Activated CD4-positive, alpha-beta T cell treated with anti-CD3 and anti-CD28 coated beads, Interleukin-2, amount 10 ng/mL, durations not matched to agents 24 days and 14 days (primary cell): ENCODE measurements around the gene PAQR5. TPM values are rescaled to one million over a fixed set of nuclear protein-coding genes. Genes with fewer than 3 reads are reported as not detected.
"Not testable (repeated sequence)": the region's sequence is repeated elsewhere in the genome, so short reads cannot be mapped to it uniquely, and the experiment has no call there.

Experiments used
- DNase-seq: peaks from one replicate; pipeline ENCODE4 v3.0.0; 2022
- H3K27ac Mint-ChIP-seq: one replicate; pipeline ENCODE4 v1.8.0; 2022; ENCODE audit warnings: mild to moderate bottlenecking, mixed read lengths
- H3K27me3 Mint-ChIP-seq: one replicate; pipeline ENCODE4 v1.8.0; 2022; ENCODE audit warnings: mixed read lengths
- H3K36me3 Mint-ChIP-seq: one replicate; pipeline ENCODE4 v1.8.0; 2022; ENCODE audit warnings: low read depth, mild to moderate bottlenecking, mixed read lengths
- H3K4me1 Mint-ChIP-seq: one replicate; pipeline ENCODE4 v1.8.0; 2021; ENCODE audit warnings: mixed read lengths
- H3K4me3 Mint-ChIP-seq: one replicate; pipeline ENCODE4 v1.8.0; 2022; ENCODE audit warnings: mild to moderate bottlenecking, moderate library complexity, mixed read lengths
- H3K9me3 Mint-ChIP-seq: one replicate; pipeline ENCODE4 v1.8.0; 2021; ENCODE audit warnings: mixed read lengths
- intact Hi-C: fragments of 100-400 bp; cut with micrococcal nuclease; formaldehyde crosslinking; loops from one replicate; pipeline ENCODE4 v1.15.1; 2023
- total RNA-seq: library from RNA; stranded (reverse); gene quantifications from 2 replicates; pipeline ENCODE4 v1.2.3, GENCODE V29; 2022

PAQR5 gene
- total RNA-seq, 1 donor from 2014 or later = not detected

DNA sequence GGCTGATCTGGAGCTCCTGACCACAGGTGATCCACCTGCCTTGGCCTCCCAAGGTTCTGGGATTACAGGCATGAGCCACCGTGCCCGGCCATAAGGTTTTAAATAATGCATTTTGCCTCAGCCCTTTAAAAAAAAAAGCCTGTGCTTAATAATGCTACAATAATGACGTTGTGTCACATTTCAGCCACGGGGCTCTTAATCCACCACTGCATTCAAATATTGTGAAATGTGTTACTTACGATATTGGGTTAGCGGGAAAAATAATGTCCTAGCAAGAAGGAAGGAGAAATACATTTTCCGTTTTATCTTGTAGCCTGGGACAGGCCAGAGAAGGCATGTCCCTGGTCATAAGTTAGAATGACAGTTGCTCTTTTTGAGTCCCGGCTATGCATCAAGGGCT is 17.6 kb downstream of the PAQR5 start:
- peaks cover 9% of the 10 kb centered on the region for H3K4me1 Mint-ChIP-seq
- no peaks in the 10 kb centered on the region for H3K36me3 Mint-ChIP-seq
- H3K27me3 Mint-ChIP-seq = peaks cover 5% of the 10 kb centered on the region
- H3K4me3 Mint-ChIP-seq = no peak overlapping the region
- intact Hi-C loops = no loop called here
- no peak overlapping the region for H3K27ac Mint-ChIP-seq
- DNase-seq = no peak
- H3K9me3 Mint-ChIP-seq = no peaks in the 10 kb centered on the region

DNA sequence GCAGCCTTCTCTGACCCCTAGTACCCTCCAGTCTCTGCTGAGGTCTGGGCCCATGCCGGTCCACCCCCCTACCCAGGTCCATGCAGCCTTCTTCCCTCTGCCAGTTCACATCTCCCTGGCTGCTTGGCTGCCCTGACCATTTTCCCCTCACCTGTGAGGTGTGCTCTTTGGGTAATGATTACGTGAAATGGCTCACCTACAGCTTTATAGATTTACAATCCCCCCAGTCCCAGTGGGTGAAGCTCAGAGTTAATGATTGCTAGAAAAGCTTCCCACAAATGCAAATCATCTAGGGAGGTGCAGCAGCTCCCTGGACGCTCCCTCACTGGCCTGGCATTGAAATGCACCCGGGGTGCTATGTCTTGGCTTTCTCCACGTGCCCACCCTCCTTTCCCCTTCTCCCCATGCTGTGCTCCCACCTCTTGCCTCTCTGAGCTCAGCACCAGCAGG is 18.7 kb downstream of the PAQR5 start:
- no peak overlapping the region for H3K4me3 Mint-ChIP-seq
- H3K27ac Mint-ChIP-seq = no peak overlapping the region
- no peaks in the 10 kb centered on the region for H3K36me3 Mint-ChIP-seq
- H3K27me3 Mint-ChIP-seq = peaks cover 2% of the 10 kb centered on the region
- no peaks in the 10 kb centered on the region for H3K9me3 Mint-ChIP-seq
- no peak for DNase-seq
- peaks cover 10% of the 10 kb centered on the region for H3K4me1 Mint-ChIP-seq
- intact Hi-C loops = no loop called here

DNA sequence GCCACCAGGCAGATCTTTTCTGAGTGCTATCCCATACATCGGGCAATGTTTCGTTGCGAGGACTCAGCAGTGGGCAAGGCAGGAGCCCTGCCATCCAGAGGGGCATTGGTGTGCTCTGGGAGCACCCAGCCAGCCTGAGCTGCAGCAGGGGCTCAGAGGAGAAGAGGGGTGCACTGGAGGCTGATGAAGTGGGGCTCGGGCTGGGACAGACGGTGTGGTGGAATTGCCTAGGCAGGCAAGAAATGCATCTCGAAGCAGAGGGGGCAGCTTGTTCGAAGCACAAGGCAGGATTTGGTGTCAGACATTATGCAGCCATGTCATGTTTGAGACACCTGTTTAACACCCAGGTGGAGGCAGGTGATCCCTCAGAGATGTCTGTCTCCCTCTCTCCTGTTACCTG is 19.3 kb downstream of the PAQR5 start:
- no peak for DNase-seq
- H3K36me3 Mint-ChIP-seq = no peaks in the 10 kb centered on the region
- intact Hi-C loops = no loop called here
- H3K4me1 Mint-ChIP-seq = peaks cover 10% of the 10 kb centered on the region
- no peak overlapping the region for H3K4me3 Mint-ChIP-seq
- H3K27ac Mint-ChIP-seq = no peak overlapping the region
- H3K9me3 Mint-ChIP-seq = no peaks in the 10 kb centered on the region
- H3K27me3 Mint-ChIP-seq = peaks cover 4% of the 10 kb centered on the region

DNA sequence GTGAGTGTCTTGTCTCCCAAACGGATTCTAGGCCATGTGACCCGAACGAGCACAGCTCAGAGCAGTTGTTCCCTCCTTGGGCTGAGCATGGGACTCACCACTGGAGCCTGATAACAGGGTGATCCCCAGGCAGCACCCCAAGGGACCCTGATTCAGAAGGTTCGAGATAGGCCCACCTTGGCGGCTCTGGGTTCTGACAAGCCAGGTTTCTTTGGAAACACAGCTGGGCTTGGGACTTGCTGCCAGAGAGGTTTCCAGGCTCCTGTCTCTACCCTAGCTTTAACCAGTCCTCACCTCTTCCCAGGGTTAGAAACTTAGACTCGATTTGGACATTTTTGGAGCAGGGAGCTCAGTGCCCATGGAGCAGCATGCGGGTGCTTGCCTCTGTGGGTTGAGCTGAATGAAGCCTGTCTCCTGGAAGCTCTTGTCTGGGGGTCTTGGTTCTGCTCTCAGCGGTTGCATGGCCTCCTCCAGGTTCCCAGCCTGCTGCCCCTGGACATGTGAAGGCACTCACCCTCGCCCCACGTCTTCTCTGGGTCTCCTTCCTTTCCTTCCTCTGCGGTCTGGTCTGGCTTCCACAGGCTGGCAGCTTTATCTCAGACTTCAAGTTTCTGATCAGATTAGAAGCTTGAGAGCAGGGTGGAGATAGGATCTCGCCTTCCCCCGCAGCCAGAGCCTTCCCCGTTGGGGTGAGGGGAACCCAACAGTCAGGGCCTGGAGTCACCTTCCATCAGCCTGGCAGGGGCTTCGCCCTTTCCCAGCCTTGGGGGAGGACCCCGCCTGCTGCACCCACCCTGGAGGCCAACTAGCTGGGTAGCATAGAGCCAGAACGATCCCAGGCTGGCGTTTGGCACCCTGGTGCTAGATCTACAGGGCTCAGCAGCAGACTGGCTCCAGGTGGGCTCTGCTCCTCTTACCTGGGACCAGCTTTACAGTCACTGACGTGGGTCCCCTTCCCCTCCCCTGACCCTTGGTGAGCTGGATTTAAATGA is 21.0 kb downstream of the PAQR5 start:
- Mint-ChIP-seq H3K4me3 (no peak overlapping the region), H3K27ac (no peak overlapping the region), H3K9me3 (no peaks in the 10 kb centered on the region), H3K36me3 (no peaks in the 10 kb centered on the region), H3K27me3 (peaks cover 4% of the 10 kb centered on the region), H3K4me1 (peaks cover 10% of the 10 kb centered on the region)
- intact Hi-C loops = no loop called here
- DNase-seq = no peak

DNA sequence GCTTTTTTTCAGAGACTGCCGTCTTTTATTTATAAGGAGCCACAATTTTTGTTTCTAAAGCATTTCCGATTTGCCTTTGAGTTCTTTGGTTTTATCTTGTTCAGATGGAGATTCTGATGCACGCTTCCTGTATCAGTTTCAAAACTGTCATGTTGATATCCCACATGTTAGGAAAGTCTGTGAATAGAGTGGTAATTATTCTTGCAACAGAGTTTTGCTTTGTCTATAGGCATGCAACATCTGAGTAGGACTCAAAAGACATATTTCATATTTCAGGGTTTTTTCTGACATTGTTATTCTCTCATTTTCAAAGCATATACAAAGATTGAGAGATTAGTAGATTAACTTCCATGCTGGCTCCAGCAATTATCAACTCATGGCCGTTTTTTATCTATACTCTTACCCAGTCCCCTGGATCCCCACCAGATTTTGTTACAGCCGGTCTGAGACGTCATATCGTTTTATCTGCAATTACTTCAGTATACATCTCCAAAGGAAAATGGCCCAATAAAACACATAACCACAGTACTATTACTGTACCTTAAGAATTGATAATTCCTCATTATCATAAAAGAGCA is 22.4 kb downstream of the PAQR5 start:
- peaks cover 10% of the 10 kb centered on the region for H3K4me1 Mint-ChIP-seq
- peak overlapping the region; percentile 34 for H3K27ac Mint-ChIP-seq
- no peak for DNase-seq
- no peaks in the 10 kb centered on the region for H3K9me3 Mint-ChIP-seq
- H3K4me3 Mint-ChIP-seq = no peak overlapping the region
- H3K36me3 Mint-ChIP-seq = no peaks in the 10 kb centered on the region
- peaks cover 4% of the 10 kb centered on the region for H3K27me3 Mint-ChIP-seq
- intact Hi-C loops = no loop called here

DNA sequence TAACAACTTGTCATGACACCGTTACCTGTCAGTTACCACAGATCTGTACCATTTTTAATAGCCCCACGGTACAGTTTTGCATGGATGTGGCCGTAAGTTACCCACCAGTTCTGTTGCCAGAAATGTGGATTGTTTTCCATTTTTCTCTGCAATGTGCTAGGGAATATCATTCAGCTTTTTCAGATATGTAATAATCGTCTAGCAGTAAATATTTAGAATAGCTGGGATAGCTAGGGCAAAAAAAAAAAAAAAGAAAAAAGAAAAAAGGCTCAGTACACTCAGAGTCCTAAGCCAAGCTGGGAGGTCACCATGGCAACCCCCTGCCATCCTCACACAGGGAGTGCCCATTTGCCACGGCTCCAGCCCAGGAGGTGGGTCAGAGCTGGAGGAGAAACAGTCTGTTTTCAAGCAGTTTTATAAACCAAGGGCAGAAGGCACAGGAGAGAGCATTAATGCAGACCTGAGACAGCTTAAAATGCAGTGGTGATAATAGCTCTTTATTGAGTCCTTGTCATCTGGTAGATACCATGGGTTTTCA is 25.2 kb downstream of the PAQR5 start:
- no peak overlapping the region for H3K27ac Mint-ChIP-seq
- H3K27me3 Mint-ChIP-seq = peaks cover 7% of the 10 kb centered on the region
- no peak for DNase-seq
- intact Hi-C loops = no loop called here
- H3K36me3 Mint-ChIP-seq = no peaks in the 10 kb centered on the region
- no peaks in the 10 kb centered on the region for H3K9me3 Mint-ChIP-seq
- H3K4me1 Mint-ChIP-seq = peaks cover 10% of the 10 kb centered on the region
- no peak overlapping the region for H3K4me3 Mint-ChIP-seq

DNA sequence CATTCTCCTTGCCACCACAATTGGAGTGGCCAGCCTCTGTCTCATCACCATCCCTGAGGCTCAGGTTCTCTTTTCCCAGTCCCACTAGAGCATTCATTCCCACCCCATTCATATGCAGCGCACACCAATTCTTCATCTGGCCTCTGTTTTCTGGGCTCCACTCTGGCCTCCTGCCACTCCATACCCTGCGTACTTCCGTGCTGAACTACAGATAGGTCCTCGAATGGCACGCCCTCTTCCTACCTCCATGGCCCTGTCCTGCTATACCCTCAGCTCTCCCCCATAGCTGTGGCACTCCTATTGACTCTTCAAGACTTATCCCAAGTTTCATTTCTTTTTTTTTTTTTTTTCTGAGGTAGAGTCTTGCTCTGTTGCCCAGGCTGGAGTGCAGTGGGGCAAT is 25.9 kb downstream of the PAQR5 start:
- intact Hi-C loops = no loop called here
- H3K4me3 Mint-ChIP-seq = no peak overlapping the region
- H3K27me3 Mint-ChIP-seq = peaks cover 7% of the 10 kb centered on the region

DNA sequence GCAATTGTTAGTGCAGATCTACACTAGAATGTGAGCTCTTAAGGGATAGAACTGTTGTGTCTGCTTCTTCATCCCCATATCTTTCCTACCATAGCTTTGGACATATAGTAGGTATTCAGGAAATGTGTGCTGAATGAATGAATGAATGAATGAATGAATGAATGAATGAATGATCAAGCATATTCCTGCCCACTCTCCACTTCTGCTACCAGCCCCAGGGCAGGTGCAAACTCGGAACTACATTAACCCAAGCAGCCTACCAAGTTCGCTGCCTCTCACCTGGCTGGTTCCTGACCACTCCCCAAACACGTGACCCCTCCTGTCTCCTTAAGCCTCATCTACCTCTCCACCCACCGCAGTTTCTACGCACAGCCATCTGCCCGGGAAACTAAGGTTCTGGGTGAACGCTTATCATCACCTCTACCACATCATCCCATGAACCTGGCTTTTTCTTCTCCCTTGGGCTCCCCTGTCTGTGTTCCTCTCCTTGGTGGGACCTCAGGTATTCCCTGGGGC is 26.8 kb downstream of the PAQR5 start:
- H3K9me3 Mint-ChIP-seq = no peaks in the 10 kb centered on the region
- no peak overlapping the region for H3K4me3 Mint-ChIP-seq
- peaks cover 8% of the 10 kb centered on the region for H3K4me1 Mint-ChIP-seq
- H3K27me3 Mint-ChIP-seq = peaks cover 10% of the 10 kb centered on the region
- no peaks in the 10 kb centered on the region for H3K36me3 Mint-ChIP-seq
- DNase-seq = no peak
- intact Hi-C loops = no loop called here
- H3K27ac Mint-ChIP-seq = no peak overlapping the region

More for the DNA sequence above, 25.9 kb downstream of the PAQR5 start:
- no peak for DNase-seq
- no peaks in the 10 kb centered on the region for H3K36me3 Mint-ChIP-seq
- H3K9me3 Mint-ChIP-seq = no peaks in the 10 kb centered on the region
- peaks cover 10% of the 10 kb centered on the region for H3K4me1 Mint-ChIP-seq
- H3K27ac Mint-ChIP-seq = no peak overlapping the region

DNA sequence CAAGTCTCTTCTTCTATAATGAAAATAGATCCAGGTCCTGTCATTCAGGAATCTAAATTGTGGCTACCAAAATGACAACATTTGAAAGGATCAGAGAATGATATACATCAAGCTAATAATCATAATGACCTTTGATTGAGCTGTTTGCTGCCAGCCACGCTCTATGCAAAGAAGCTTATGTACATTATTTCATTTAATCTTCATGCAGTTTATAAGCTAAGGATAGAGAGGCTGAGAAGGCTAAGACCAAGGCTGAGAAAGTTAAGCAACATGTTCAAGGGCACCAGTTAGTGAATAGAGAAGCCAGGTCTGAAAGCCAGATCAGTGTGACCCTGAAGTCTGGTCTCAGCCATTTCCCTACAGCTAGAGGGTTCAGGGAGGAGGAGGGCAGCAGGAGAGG is 29.4 kb downstream of the PAQR5 start:
- no peaks in the 10 kb centered on the region for H3K4me1 Mint-ChIP-seq
- no peak overlapping the region for H3K27ac Mint-ChIP-seq
- H3K9me3 Mint-ChIP-seq = no peaks in the 10 kb centered on the region
- DNase-seq = no peak
- no peaks in the 10 kb centered on the region for H3K36me3 Mint-ChIP-seq
- no peak overlapping the region for H3K4me3 Mint-ChIP-seq
- intact Hi-C loops = no loop called here
- H3K27me3 Mint-ChIP-seq = peaks cover 10% of the 10 kb centered on the region

DNA sequence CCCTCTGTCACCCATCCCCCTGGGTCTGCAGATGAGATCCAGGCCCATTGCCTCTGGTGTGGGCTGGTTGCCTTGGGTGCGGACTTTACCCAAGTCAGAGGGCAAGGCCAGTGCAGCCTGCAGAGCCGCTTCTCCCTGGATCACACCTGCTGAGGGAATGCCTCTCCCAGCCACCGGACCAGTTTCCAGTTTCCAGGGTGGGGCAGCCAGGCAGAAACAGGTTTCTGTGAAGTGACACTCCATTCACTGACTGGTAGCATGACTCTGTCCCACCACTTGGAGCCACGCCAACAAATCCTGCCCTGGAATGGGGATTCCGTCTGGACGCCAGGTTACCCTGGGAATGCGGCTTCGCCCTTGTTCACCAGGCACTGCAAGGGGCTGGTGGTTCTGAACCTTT is 30.0 kb downstream of the PAQR5 start:
- no peak overlapping the region for H3K27ac Mint-ChIP-seq
- no peaks in the 10 kb centered on the region for H3K9me3 Mint-ChIP-seq
- intact Hi-C loops = no loop called here
- H3K4me3 Mint-ChIP-seq = no peak overlapping the region
- H3K4me1 Mint-ChIP-seq = no peaks in the 10 kb centered on the region
- no peak for DNase-seq
- H3K27me3 Mint-ChIP-seq = peaks cover 12% of the 10 kb centered on the region
- H3K36me3 Mint-ChIP-seq = no peaks in the 10 kb centered on the region

DNA sequence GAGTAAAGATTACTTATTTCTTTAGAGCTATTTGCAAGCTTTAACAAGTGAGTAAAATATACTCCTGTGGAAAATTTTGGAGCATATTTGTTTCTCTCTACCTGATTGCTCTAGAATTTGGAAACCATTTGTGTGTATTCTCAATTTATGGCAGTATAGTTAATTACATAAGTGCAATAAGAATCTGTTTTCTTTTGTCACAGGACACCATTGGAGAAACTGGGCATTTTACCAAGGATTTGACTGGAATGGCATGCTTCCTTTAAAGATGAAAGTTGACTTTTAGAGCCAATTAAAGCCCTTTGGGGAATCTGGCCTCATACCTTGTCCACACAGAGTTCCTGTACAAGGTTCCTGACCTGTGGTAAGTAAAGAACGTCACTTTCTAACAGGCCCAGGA is 38.4 kb downstream of the PAQR5 start:
- peaks cover 12% of the 10 kb centered on the region for H3K27me3 Mint-ChIP-seq
- no peaks in the 10 kb centered on the region for H3K9me3 Mint-ChIP-seq
- intact Hi-C loops = no loop called here
- no peak overlapping the region for H3K4me3 Mint-ChIP-seq
- no peak for DNase-seq
- no peaks in the 10 kb centered on the region for H3K36me3 Mint-ChIP-seq
- no peak overlapping the region for H3K27ac Mint-ChIP-seq
- H3K4me1 Mint-ChIP-seq = peaks cover 3% of the 10 kb centered on the region

DNA sequence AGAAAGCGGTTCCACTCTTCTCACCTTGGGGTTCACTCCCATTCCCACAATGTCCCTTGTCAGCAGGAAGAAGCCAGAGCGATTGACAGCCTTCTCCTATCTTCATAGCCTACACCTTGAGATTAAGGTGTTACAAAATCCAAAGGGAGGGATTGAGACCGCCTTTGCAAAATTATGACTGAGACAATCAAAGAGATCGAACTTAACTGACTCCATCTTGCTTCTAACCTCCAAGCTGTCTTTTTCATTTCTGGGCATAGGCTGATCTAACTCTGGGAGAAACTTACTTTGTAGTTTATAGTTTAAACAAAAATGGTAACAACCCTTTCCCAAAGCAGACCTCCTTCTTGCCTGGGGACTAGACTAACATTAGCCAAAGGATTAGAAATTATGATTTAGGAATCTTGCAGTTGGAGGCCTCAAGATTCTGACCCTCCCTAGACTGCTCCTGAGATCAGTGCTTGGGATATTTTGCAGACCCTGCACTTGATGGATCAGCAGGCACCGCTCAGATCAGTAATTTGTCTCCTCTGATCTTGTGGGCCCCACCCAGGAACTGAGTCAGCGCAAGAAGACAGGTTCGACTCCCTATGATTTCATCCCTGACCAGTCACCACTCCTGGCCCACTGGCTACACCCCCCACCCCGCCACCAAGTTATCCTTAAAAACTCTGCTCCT is 40.0 kb downstream of the PAQR5 start:
- no peak overlapping the region for H3K4me3 Mint-ChIP-seq
- intact Hi-C loops = no loop called here
- H3K9me3 Mint-ChIP-seq = no peaks in the 10 kb centered on the region
- H3K27me3 Mint-ChIP-seq = peaks cover 9% of the 10 kb centered on the region
- no peak for DNase-seq
- peaks cover 3% of the 10 kb centered on the region for H3K4me1 Mint-ChIP-seq
- no peaks in the 10 kb centered on the region for H3K36me3 Mint-ChIP-seq
- no peak overlapping the region for H3K27ac Mint-ChIP-seq

DNA sequence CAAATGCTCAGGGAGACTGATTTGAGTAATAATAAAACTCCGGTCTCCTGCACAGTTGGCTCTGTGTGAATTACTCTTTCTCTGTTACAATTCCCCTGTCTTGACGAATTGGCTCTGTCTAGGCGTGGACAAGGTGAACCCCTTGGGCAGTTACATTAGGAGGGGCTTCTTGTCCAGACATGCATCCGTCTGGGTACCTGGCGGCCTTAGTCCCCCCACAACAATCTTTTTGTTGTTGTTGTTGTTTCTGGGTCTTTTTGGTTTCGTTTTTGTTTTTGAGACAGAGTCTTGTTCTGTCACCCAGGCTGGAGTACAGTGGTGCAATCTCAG is 40.5 kb downstream of the PAQR5 start:
- H3K4me1 Mint-ChIP-seq, H3K9me3 Mint-ChIP-seq, H3K27ac Mint-ChIP-seq, H3K36me3 Mint-ChIP-seq, H3K4me3 Mint-ChIP-seq, DNase-seq, intact Hi-C loops: not testable (repeated sequence)
- peaks cover 10% of the 10 kb centered on the region for H3K27me3 Mint-ChIP-seq
